H9 (cell line): ENCODE results near the gene CDCA3. TPM values are rescaled to one million over a fixed set of nuclear protein-coding genes. Genes with fewer than 3 reads are reported as not detected.

Experiments used
- DNase-seq: peaks from one replicate; pipeline ENCODE4 v3.0.0-alpha.2; 2017
- H2AFZ ChIP-seq: one replicate; pipeline ENCODE4 v1.6.1; 2013; ENCODE audit warnings: mild to moderate bottlenecking, low read length, control low read depth, moderate library complexity
- H2AK5ac ChIP-seq: 2 replicates; pipeline ENCODE4 v1.6.1; 2013; ENCODE audit warnings: low read length, control low read depth, mixed read lengths; ENCODE audit not compliant: insufficient read length
- H2BK120ac ChIP-seq: one replicate; pipeline ENCODE4 v1.6.1; 2013; ENCODE audit warnings: low read depth, mild to moderate bottlenecking, low read length, control low read depth, inconsistent platforms; ENCODE audit not compliant: poor library complexity, severe bottlenecking
- H2BK12ac ChIP-seq: 2 replicates; pipeline ENCODE4 v1.6.1; 2013; ENCODE audit warnings: low read length, control low read depth, mixed read lengths, low read depth; ENCODE audit not compliant: insufficient read length
- H2BK15ac ChIP-seq: 2 replicates; pipeline ENCODE4 v1.6.1; 2013; ENCODE audit warnings: low read depth, low read length, control low read depth
- H2BK20ac ChIP-seq: one replicate; pipeline ENCODE4 v1.6.1; 2013; ENCODE audit warnings: low read depth, mild to moderate bottlenecking, low read length, control low read depth, inconsistent platforms; ENCODE audit not compliant: poor library complexity, severe bottlenecking
- H2BK5ac ChIP-seq: 2 replicates; pipeline ENCODE4 v1.6.1; 2013; ENCODE audit warnings: low read length, control low read depth, mixed read lengths; ENCODE audit not compliant: insufficient read length
- H3K14ac ChIP-seq: 2 replicates; pipeline ENCODE4 v1.6.1; 2013; ENCODE audit warnings: low read length, control low read depth; ENCODE audit not compliant: insufficient read depth
- H3K18ac ChIP-seq: 2 replicates; pipeline ENCODE4 v1.6.1; 2013; ENCODE audit warnings: low read depth, mild to moderate bottlenecking, mixed read lengths, low read length, control low read depth; ENCODE audit not compliant: insufficient read length
- H3K23ac ChIP-seq: 2 replicates; pipeline ENCODE4 v1.6.1; 2013; ENCODE audit warnings: low read length, control low read depth, mixed read lengths, low read depth; ENCODE audit not compliant: insufficient read length
- H3K23me2 ChIP-seq: 2 replicates; pipeline ENCODE4 v1.6.1; 2013; ENCODE audit warnings: low read depth, mild to moderate bottlenecking, mixed read lengths, low read length, control low read depth; ENCODE audit not compliant: insufficient read length, poor library complexity, severe bottlenecking
- H3K27ac ChIP-seq: 2 replicates; pipeline ENCODE4 v1.5.1; 2013; ENCODE audit warnings: low read length, control low read depth, mixed read lengths, low read depth; ENCODE audit not compliant: insufficient read length
- H3K27me3 ChIP-seq: 2 replicates; pipeline ENCODE4 v1.6.1; 2013; ENCODE audit warnings: low read length, control low read depth, inconsistent platforms; ENCODE audit not compliant: insufficient read depth
- H3K4ac ChIP-seq: 2 replicates; pipeline ENCODE4 v1.6.1; 2013; ENCODE audit warnings: low read depth, mild to moderate bottlenecking, control low read depth, inconsistent platforms, low read length, moderate library complexity
- H3K4me1 ChIP-seq: 2 replicates; pipeline ENCODE4 v1.6.1; 2013; ENCODE audit warnings: low read length, control low read depth, inconsistent platforms; ENCODE audit not compliant: insufficient read depth
- H3K4me2 ChIP-seq: 2 replicates; pipeline ENCODE4 v1.6.1; 2013; ENCODE audit warnings: low read length, control low read depth, mixed read lengths; ENCODE audit not compliant: insufficient read length, insufficient read depth
- H3K56ac ChIP-seq: 2 replicates; pipeline ENCODE4 v1.6.1; 2013; ENCODE audit warnings: low read depth, mild to moderate bottlenecking, mixed read lengths, low read length, control low read depth; ENCODE audit not compliant: insufficient read length
- H3K79me1 ChIP-seq: 2 replicates; pipeline ENCODE4 v1.6.1; 2013; ENCODE audit warnings: low read depth, mild to moderate bottlenecking, moderate library complexity, low read length, control low read depth, inconsistent platforms; ENCODE audit not compliant: insufficient read depth, poor library complexity, severe bottlenecking
- H3K79me2 ChIP-seq: 2 replicates; pipeline ENCODE4 v1.6.1; 2013; ENCODE audit warnings: low read length, control low read depth, inconsistent platforms; ENCODE audit not compliant: insufficient read depth
- H3K9ac ChIP-seq: 2 replicates; pipeline ENCODE4 v1.6.1; 2013; ENCODE audit warnings: low read length, control low read depth, mixed read lengths; ENCODE audit not compliant: insufficient read length; ENCODE audit errors: extremely low read depth
- H3K9me3 ChIP-seq: one replicate; pipeline ENCODE4 v1.6.1; 2013; ENCODE audit warnings: low read depth, low read length, inconsistent platforms; ENCODE audit not compliant: control insufficient read depth
- H3T11ph ChIP-seq: one replicate; pipeline ENCODE4 v1.6.1; 2013; ENCODE audit warnings: mild to moderate bottlenecking, low read length, control low read depth, inconsistent platforms
- H4K20me1 ChIP-seq: one replicate; pipeline ENCODE4 v1.6.1; 2013; ENCODE audit not compliant: control insufficient read depth, insufficient read length, insufficient read depth
- H4K5ac ChIP-seq: 2 replicates; pipeline ENCODE4 v1.6.1; 2013; ENCODE audit warnings: low read depth, mild to moderate bottlenecking, mixed read lengths, low read length, control low read depth; ENCODE audit not compliant: insufficient read length
- H4K8ac ChIP-seq: replicated peaks from 2 replicates; pipeline ENCODE4 v1.6.1; 2013; ENCODE audit warnings: low read length, control low read depth, mixed read lengths, low read depth; ENCODE audit not compliant: insufficient read length
- H4K91ac ChIP-seq: 2 replicates; pipeline ENCODE4 v1.6.1; 2013; ENCODE audit warnings: low read depth, mild to moderate bottlenecking, moderate library complexity, mixed read lengths, low read length, control low read depth; ENCODE audit not compliant: insufficient read length
- H3K27ac Mint-ChIP-seq, 3 experiments: 2 replicates in 2 of 3; 3 replicates in 1 of 3; pipeline ENCODE4 v1.8.0; 2020 to 2021; ENCODE audit warnings: mixed read lengths in 3 of 3, mild to moderate bottlenecking in 1 of 3, moderate library complexity in 1 of 3
- H3K27me3 Mint-ChIP-seq: 2 replicates; pipeline ENCODE4 v1.8.0; 2021; ENCODE audit warnings: low read depth, mild to moderate bottlenecking, moderate library complexity, mixed read lengths
- H3K36me3 Mint-ChIP-seq, 3 experiments: 2 replicates in 2 of 3; 3 replicates in 1 of 3; pipeline ENCODE4 v1.8.0; 2020 to 2021; ENCODE audit warnings: low read depth in 3 of 3, mixed read lengths in 3 of 3; ENCODE audit not compliant: insufficient read depth in 1 of 3
- H3K4me1 Mint-ChIP-seq, 2 experiments: 2 replicates each; pipeline ENCODE4 v1.8.0; 2020; ENCODE audit warnings: mixed read lengths in 2 of 2
- H3K4me3 Mint-ChIP-seq, 2 experiments: 2 replicates in 1 of 2; 3 replicates in 1 of 2; pipeline ENCODE4 v1.8.0; 2020 to 2021; ENCODE audit warnings: mild to moderate bottlenecking in 2 of 2, mixed read lengths in 2 of 2, moderate library complexity in 1 of 2
- H3K9me3 Mint-ChIP-seq, 2 experiments: 2 replicates in 1 of 2; 3 replicates in 1 of 2; pipeline ENCODE4 v1.8.0; 2020; ENCODE audit warnings: mild to moderate bottlenecking in 2 of 2, mixed read lengths in 2 of 2, moderate library complexity in 1 of 2
- WGBS: extraction: QIAGEN DNeasy Blood & Tissue Kit; methylation state at CpG from one replicate; pipeline ENCODE4 v1.1.7; 2013; ENCODE audit warnings: missing lambda C conversion rate, low lambda C conversion rate, mixed read lengths; ENCODE audit not compliant: insufficient read length; ENCODE audit errors: extremely low coverage; 5-methylcytosine and 5-hydroxymethylcytosine counted together
- total RNA-seq: library from RNA; stranded (reverse); gene quantifications from 2 replicates; pipeline ENCODE4 v1.2.1, GENCODE V29; 2021
- TF ChIP-seq, protein P1 (sequence below): fragments of 200-600 bp; sonication (generic); conservative IDR thresholded peaks from 3 replicates; pipeline ENCODE4 v1.8.0; 2021; ENCODE audit warnings: antibody characterized with exemption, mild to moderate bottlenecking

Gene CDCA3
- total RNA-seq, 1 experiment from 2014 or later: 45.1 TPM

- Histone ChIP-seq H3K79me1 (no peaks in the 10 kb centered on the region), H2AFZ (no peak overlapping the region), H2BK5ac (no peak overlapping the region), H3K27ac (no peak overlapping the region), H3K14ac (no peak overlapping the region), H2BK15ac (no peak overlapping the region), H3K4me2 (peak overlapping the region; percentile 94), H3K9ac (peak overlapping the region; percentile 60), H3K23me2 (peaks cover 16% of the 10 kb centered on the region), H3K56ac (no peak overlapping the region), H3K4ac (no peak overlapping the region), H2BK120ac (no peak overlapping the region), H2AK5ac (no peak overlapping the region), H3K23ac (no peak overlapping the region), H4K20me1 (no peaks in the 10 kb centered on the region), H3K79me2 (peaks cover 5% of the 10 kb centered on the region; the same call in 1 of the 2 replicates), H2BK12ac (no peak overlapping the region), H3T11ph (no peak overlapping the region), H4K5ac (no peak overlapping the region), H4K8ac (no peak overlapping the region), H4K91ac (no peak overlapping the region), H3K9me3 (no peaks in the 10 kb centered on the region), H3K18ac (no peak overlapping the region), H3K4me1 (no peaks in the 10 kb centered on the region; the same call in 1 of the 2 replicates), H2BK20ac (no peak overlapping the region), H3K27me3 (no peaks in the 10 kb centered on the region)
- peak; percentile 94 for DNase-seq
- no CpG with 5 or more reads among the region's 12 CpGs for WGBS
- Mint-ChIP-seq H3K27me3 (no peaks in the 10 kb centered on the region; the same call in 1 of the 2 replicates), H3K4me1 (peaks cover 53 to 58% of the 10 kb centered on the region in 2 experiments), H3K27ac (peak overlapping the region; percentile 77 to 96 (median 92)), H3K4me3 (peak overlapping the region; percentile 91 to 95), H3K36me3 (peaks cover 39 to 60% (median 48%) of the 10 kb centered on the region in 3 experiments), H3K9me3 (no peaks in the 10 kb centered on the region; a peak in 1 of 5 replicates)
- TF ChIP-seq, protein P1, sequence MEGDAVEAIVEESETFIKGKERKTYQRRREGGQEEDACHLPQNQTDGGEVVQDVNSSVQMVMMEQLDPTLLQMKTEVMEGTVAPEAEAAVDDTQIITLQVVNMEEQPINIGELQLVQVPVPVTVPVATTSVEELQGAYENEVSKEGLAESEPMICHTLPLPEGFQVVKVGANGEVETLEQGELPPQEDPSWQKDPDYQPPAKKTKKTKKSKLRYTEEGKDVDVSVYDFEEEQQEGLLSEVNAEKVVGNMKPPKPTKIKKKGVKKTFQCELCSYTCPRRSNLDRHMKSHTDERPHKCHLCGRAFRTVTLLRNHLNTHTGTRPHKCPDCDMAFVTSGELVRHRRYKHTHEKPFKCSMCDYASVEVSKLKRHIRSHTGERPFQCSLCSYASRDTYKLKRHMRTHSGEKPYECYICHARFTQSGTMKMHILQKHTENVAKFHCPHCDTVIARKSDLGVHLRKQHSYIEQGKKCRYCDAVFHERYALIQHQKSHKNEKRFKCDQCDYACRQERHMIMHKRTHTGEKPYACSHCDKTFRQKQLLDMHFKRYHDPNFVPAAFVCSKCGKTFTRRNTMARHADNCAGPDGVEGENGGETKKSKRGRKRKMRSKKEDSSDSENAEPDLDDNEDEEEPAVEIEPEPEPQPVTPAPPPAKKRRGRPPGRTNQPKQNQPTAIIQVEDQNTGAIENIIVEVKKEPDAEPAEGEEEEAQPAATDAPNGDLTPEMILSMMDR: peak; percentile 97
Measured at GRCh38 chr12:6869049-6870021, 18.2 kb upstream of the CDCA3 start.
